Stimulated activated CD8-positive, alpha-beta memory T cell treated with anti-CD3 and anti-CD28 coated beads, Interleukin-7, amount 100 ng/mL, for 1 hour (primary cell): ENCODE measurements around the gene MBD2.
"Not testable (repeated sequence)": the region's sequence is repeated elsewhere in the genome, so short reads cannot be mapped to it uniquely, and the experiment has no call there.

Experiments used
- DNase-seq, 2 donors: peaks; one replicate each; pipeline ENCODE4 v3.0.0-alpha.2; 2020; ENCODE audit warnings: low read depth in 2 of 2

Gene MBD2

GRCh38 chr18:54224379-54225014 is at the start of gene MBD2:
TSS of gene MBD2 (minus strand) at chr18:54224669. CDS start at chr18:54224559, 110 bp downstream.
- DNase-seq = peak; percentile 90 to 92

GRCh38 chr18:54269893-54270844 is 45.7 kb upstream of the MBD2 start:
- peak in 1 of 2 donors; percentile 6 for DNase-seq

- DNase-seq = no peak
Observed at GRCh38 chr18:54268751-54269150, 44.3 kb upstream of the MBD2 start.

GRCh38 chr18:54267701-54268100 is 43.2 kb upstream of the MBD2 start:
- no peak for DNase-seq

- no peak for DNase-seq
Observed at GRCh38 chr18:54263904-54264336, 39.5 kb upstream of the MBD2 start.

- DNase-seq = no peak
Observed at GRCh38 chr18:54261894-54262293, 37.4 kb upstream of the MBD2 start.

- DNase-seq = no peak
Observed at GRCh38 chr18:54260396-54261072, 36.1 kb upstream of the MBD2 start.

- DNase-seq = not testable (repeated sequence)
Observed at GRCh38 chr18:54257818-54258217, 33.3 kb upstream of the MBD2 start.

GRCh38 chr18:54257015-54257414 is 32.5 kb upstream of the MBD2 start:
- DNase-seq = no peak

- DNase-seq = no peak
Observed at GRCh38 chr18:54255141-54255540, 30.7 kb upstream of the MBD2 start.

GRCh38 chr18:54254265-54254758 is 29.8 kb upstream of the MBD2 start:
- DNase-seq = no peak

GRCh38 chr18:54251606-54252390 is 27.3 kb upstream of the MBD2 start:
- no peak for DNase-seq

- no peak for DNase-seq
Observed at GRCh38 chr18:54250846-54251261, 26.4 kb upstream of the MBD2 start.

- DNase-seq = no peak
Observed at GRCh38 chr18:54247511-54248175, 23.2 kb upstream of the MBD2 start.

- no peak for DNase-seq
Observed at GRCh38 chr18:54242327-54242726, 17.9 kb upstream of the MBD2 start.

- DNase-seq = no peak
Observed at GRCh38 chr18:54241483-54241882, 17.0 kb upstream of the MBD2 start.

- DNase-seq = no peak
Observed at GRCh38 chr18:54240629-54241107, 16.2 kb upstream of the MBD2 start.

GRCh38 chr18:54239601-54240000 is 15.1 kb upstream of the MBD2 start:
- DNase-seq = no peak

- no peak for DNase-seq
Observed at GRCh38 chr18:54239091-54239490, 14.6 kb upstream of the MBD2 start.

GRCh38 chr18:54238173-54238936 is 13.9 kb upstream of the MBD2 start:
- no peak for DNase-seq
